HepG2 (cell line): ENCODE data around the gene PXK. TPM values are rescaled to one million over a fixed set of nuclear protein-coding genes. Genes with fewer than 3 reads are reported as not detected.

Experiments used
- ATAC-seq: fragments of 200-7000 bp; cut with Tn5 transposase; 3 replicates; pipeline ENCODE4 v1.9.1; 2020; ENCODE audit warnings: mild to moderate bottlenecking, moderate library complexity
- BruUV-seq: library from RNA; stranded (reverse); fragments of 400-500 nt; replicated peaks from 2 replicates; lab custom pipeline; 2021; lab: Mats Ljungman, UMichigan
- CTCF ChIA-PET: fragments of 300-600 bp; formaldehyde crosslinking; extraction: SDS; loops from one replicate; lab custom pipeline; 2021; ENCODE audit warnings: low total read pairs, inconsistent platforms, low intra/inter-chr PET ratio; lab: Yijun Ruan, JAX
- POLR2A ChIA-PET: fragments of 350-600 bp; sonication (Branson Sonifier 250); formaldehyde crosslinking; loops from one replicate; lab custom pipeline; 2020; ENCODE audit warnings: antibody characterized with exemption, inconsistent platforms; lab: Yijun Ruan, JAX
- DNase-seq: peaks from one replicate; pipeline ENCODE4 v3.0.0-alpha.2; 2015; ENCODE audit warnings: low spot score
- FAIRE-seq: peaks from 3 replicates; lab custom pipeline; 2011; peaks lifted over from hg19 to GRCh38; lab: Jason Lieb, UNC
- H2AFZ ChIP-seq: one replicate; pipeline ENCODE4 v1.6.1; 2011; ENCODE audit warnings: low read length, inconsistent platforms
- H3K27ac ChIP-seq: fragments of 300-600 bp; 3 replicates; pipeline ENCODE4 v1.8.0; 2011; ENCODE audit warnings: mixed run types, mild to moderate bottlenecking, mixed read lengths, low read length, inconsistent platforms; ENCODE audit not compliant: insufficient read depth; ENCODE audit errors: extremely low read length
- H3K27me3 ChIP-seq, 2 experiments: fragments of 200-600 bp in 1 of 2; 2 replicates in 1 of 2; 3 replicates in 1 of 2; pipeline versions ENCODE4 v1.6.0 to v1.8.0; 2011; ENCODE audit warnings: low read length in 2 of 2, mild to moderate bottlenecking in 2 of 2, moderate library complexity in 2 of 2, inconsistent platforms in 1 of 2; ENCODE audit not compliant: insufficient read depth in 2 of 2, control insufficient read depth in 1 of 2
- H3K36me3 ChIP-seq, 2 experiments: fragments of 200-600 bp in 1 of 2; replicated peaks in 1 of 2; 2 replicates in 1 of 2; 3 replicates in 1 of 2; pipeline versions ENCODE4 v1.5.1 to v1.8.0; 2011; ENCODE audit warnings: low read length in 2 of 2, inconsistent platforms in 1 of 2; ENCODE audit not compliant: insufficient read depth in 2 of 2, control insufficient read depth in 1 of 2
- H3K4me1 ChIP-seq: 2 replicates; pipeline ENCODE4 v1.5.1; 2012; ENCODE audit warnings: low read length, inconsistent platforms; ENCODE audit not compliant: insufficient read depth
- H3K4me2 ChIP-seq: 2 replicates; pipeline ENCODE4 v1.6.0; 2011; ENCODE audit warnings: low read depth, low read length, inconsistent platforms
- H3K4me3 ChIP-seq, 3 experiments: fragments of 200-600 bp in 1 of 3; sonication (generic), shearing (Covaris generic) in 1 of 3; replicated peaks in 1 of 3; 2 replicates each; pipeline ENCODE4 v1.5.1; 2011 to 2016; ENCODE audit warnings: low read length in 3 of 3, inconsistent platforms in 2 of 3, low read depth in 2 of 3, mild to moderate bottlenecking in 2 of 3, control low read depth in 1 of 3, mixed read lengths in 1 of 3; ENCODE audit not compliant: insufficient read depth in 1 of 3
- H3K79me2 ChIP-seq: one replicate; pipeline ENCODE4 v1.6.1; 2011; ENCODE audit warnings: low read length, inconsistent platforms; ENCODE audit not compliant: insufficient read depth
- H3K9ac ChIP-seq: 2 replicates; pipeline ENCODE4 v1.6.0; 2011; ENCODE audit warnings: mild to moderate bottlenecking, low read depth, low read length, inconsistent platforms; ENCODE audit not compliant: insufficient read depth
- H3K9me3 ChIP-seq: 2 replicates; pipeline ENCODE4 v1.5.1; 2012; ENCODE audit warnings: mild to moderate bottlenecking, low read length
- H4K20me1 ChIP-seq: 2 replicates; pipeline ENCODE4 v1.6.0; 2011; ENCODE audit warnings: inconsistent platforms, mild to moderate bottlenecking, low read length, moderate library complexity; ENCODE audit not compliant: insufficient read depth
- CCAR2 ChIP-seq: fragments of 200-400 bp; formaldehyde crosslinking; optimal IDR thresholded peaks from 2 replicates; pipeline ENCODE3; 2018; ENCODE audit warnings: low read depth, mild to moderate bottlenecking, low read length, moderate library complexity
- HOXA7 ChIP-seq: sonication (generic); formaldehyde crosslinking; IDR thresholded peaks from 2 replicates; pipeline ENCODE4 v1.8.1; 2022; ENCODE audit warnings: mild to moderate bottlenecking, missing genetic modification reagents, moderate library complexity
- PCBP2 ChIP-seq: fragments of 200-400 bp; formaldehyde crosslinking; optimal IDR thresholded peaks from 2 replicates; pipeline ENCODE3; 2018; ENCODE audit warnings: low read length, low read depth; ENCODE audit not compliant: poor library complexity, severe bottlenecking
- SMC3 ChIP-seq: IDR thresholded peaks from 2 replicates; pipeline ENCODE4 v1.6.1; 2011; ENCODE audit warnings: low read length, improper control_type of control experiment
- U2AF1 ChIP-seq: fragments of 200-400 bp; formaldehyde crosslinking; optimal IDR thresholded peaks from 2 replicates; pipeline ENCODE3; 2017; ENCODE audit warnings: mild to moderate bottlenecking, low read depth, low read length
- ZFP82 ChIP-seq: sonication (generic); formaldehyde crosslinking; IDR thresholded peaks from 2 replicates; pipeline ENCODE4 v1.5.1; 2020; ENCODE audit warnings: mild to moderate bottlenecking, missing genetic modification reagents, borderline replicate concordance
- ZNF367 ChIP-seq: sonication (generic); formaldehyde crosslinking; IDR thresholded peaks from 2 replicates; pipeline ENCODE4 v1.4.0; 2020; ENCODE audit warnings: missing genetic modification reagents, borderline replicate concordance
- WGBS: methylation state at CpG from one replicate; pipeline ENCODE4 v1.1.6; 2017; ENCODE audit warnings: low lambda C conversion rate; 5-methylcytosine and 5-hydroxymethylcytosine counted together
- in situ Hi-C: cut with HindIII; loops from 2 replicates; pipeline ENCODE4 v1.10.0; 2017; ENCODE audit warnings: low pct_unique_long_range_greater_than_20kb; ENCODE audit not compliant: extremely low pct_ligation_motif_present
- intact Hi-C: fragments of 100-400 bp; cut with micrococcal nuclease; formaldehyde crosslinking; loops from one replicate; pipeline ENCODE4 v1.10.0; 2022; ENCODE audit not compliant: unreplicated experiment
- polyA plus RNA-seq, 8 experiments: library from polyadenylated mRNA; depleted of rRNA in 3 of 8; stranded (reverse) in 7 of 8; unstranded in 1 of 8; fragments of >200 nt; fragmentation: Illumina TruSeq in 4 of 8; extraction: Trizol in 4 of 8; gene quantifications; 2 replicates each; pipeline versions ENCODE4 v1.2.1 to v1.2.3, GENCODE V29; 2011 to 2016; ENCODE audit warnings: low read depth in 4 of 8, missing spikeins in 1 of 8, mixed read lengths in 1 of 8; ENCODE audit not compliant: insufficient read depth in 1 of 8
- total RNA-seq, 5 experiments: library from RNA; depleted of rRNA; stranded (reverse); fragments of >200 nt; fragmentation: Illumina TruSeq; extraction: Trizol; gene quantifications; 2 replicates each; pipeline ENCODE4 v1.2.3, GENCODE V29; 2016; ENCODE audit warnings: low read depth in 1 of 5
- TF ChIP-seq, protein P1 (sequence below): sonication (generic); formaldehyde crosslinking; IDR thresholded peaks from 2 replicates; pipeline ENCODE4 v1.8.0; 2022; ENCODE audit warnings: missing genetic modification reagents, mild to moderate bottlenecking, moderate library complexity, borderline replicate concordance

The PXK gene
- total and polyA plus RNA-seq, 2 of the 13 experiments (the other 11 are each of a cell fraction or from before 2014, with no cell fraction given) = 6.4 to 18.6 TPM

GRCh38 chr3:58291671-58292338 is 40.9 kb upstream of the PXK start:
- intact Hi-C loops (no loop called here), in situ Hi-C loops (no loop called here)
- DNase-seq (no peak), ATAC-seq (no peak), FAIRE-seq (no peak)
- Histone ChIP-seq H3K27me3 (no peaks in the 10 kb centered on the region), H3K9me3 (no peaks in the 10 kb centered on the region), H3K4me2 (no peak overlapping the region), H3K27ac (no peak overlapping the region), H2AFZ (no peak overlapping the region), H3K4me1 (peaks cover 18% of the 10 kb centered on the region), H3K79me2 (no peaks in the 10 kb centered on the region), H3K9ac (no peak overlapping the region), H4K20me1 (no peaks in the 10 kb centered on the region), H3K36me3 (peaks cover 0 to 2% of the 10 kb centered on the region in 2 experiments; a peak in 3 of 5 replicates), H3K4me3 (no peak overlapping the region)
- no TSS peak for BruUV-seq
- no peak for TF ChIP-seq CCAR2
- TF ChIP-seq ZNF367 = no peak
- TF ChIP-seq, protein P1, sequence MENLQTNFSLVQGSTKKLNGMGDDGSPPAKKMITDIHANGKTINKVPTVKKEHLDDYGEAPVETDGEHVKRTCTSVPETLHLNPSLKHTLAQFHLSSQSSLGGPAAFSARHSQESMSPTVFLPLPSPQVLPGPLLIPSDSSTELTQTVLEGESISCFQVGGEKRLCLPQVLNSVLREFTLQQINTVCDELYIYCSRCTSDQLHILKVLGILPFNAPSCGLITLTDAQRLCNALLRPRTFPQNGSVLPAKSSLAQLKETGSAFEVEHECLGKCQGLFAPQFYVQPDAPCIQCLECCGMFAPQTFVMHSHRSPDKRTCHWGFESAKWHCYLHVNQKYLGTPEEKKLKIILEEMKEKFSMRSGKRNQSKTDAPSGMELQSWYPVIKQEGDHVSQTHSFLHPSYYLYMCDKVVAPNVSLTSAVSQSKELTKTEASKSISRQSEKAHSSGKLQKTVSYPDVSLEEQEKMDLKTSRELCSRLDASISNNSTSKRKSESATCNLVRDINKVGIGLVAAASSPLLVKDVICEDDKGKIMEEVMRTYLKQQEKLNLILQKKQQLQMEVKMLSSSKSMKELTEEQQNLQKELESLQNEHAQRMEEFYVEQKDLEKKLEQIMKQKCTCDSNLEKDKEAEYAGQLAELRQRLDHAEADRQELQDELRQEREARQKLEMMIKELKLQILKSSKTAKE = no peak
- TF ChIP-seq ZFP82 (CRISPR knock-in tag) = no peak
- TF ChIP-seq U2AF1 = no peak
- no peak for TF ChIP-seq HOXA7
- TF ChIP-seq SMC3 = no peak
- no peak for TF ChIP-seq PCBP2
- CTCF ChIA-PET = no interaction called here
- POLR2A ChIA-PET = interaction anchor here (0.9 kb wide), 1 partner anchor 14 kb away, joined by 3 read pairs; the partner anchor contains the start of genes HTD2 and RPP14
- 89% methylated on average over 8 of the region's 9 CpGs for WGBS
